GM21786 (cell line): ENCODE measurements around the gene C7.
"Not testable (repeated sequence)": the region's sequence is repeated elsewhere in the genome, so short reads cannot be mapped to it uniquely, and the experiment has no call there.

Source experiments
- ATAC-seq: cut with Tn5 transposase; IDR thresholded peaks from one replicate; pipeline ENCODE4 v1.9.1; 2021; ENCODE audit not compliant: unreplicated experiment

Gene C7

GRCh38 chr5:40988746-40989510 lies 79.6 kb downstream of the C7 start:
- ATAC-seq: no peak

GRCh38 chr5:40991168-40991980 lies 82.1 kb downstream of the C7 start:
- no peak for ATAC-seq

GRCh38 chr5:40991981-40992559 lies 82.8 kb downstream of the C7 start:
- no peak for ATAC-seq

GRCh38 chr5:40995801-40996586 lies 86.7 kb downstream of the C7 start:
- ATAC-seq: no peak

GRCh38 chr5:40999142-40999541 lies 89.8 kb downstream of the C7 start:
- ATAC-seq: no peak

- no peak for ATAC-seq
Measured at GRCh38 chr5:40999966-41000365, 90.7 kb downstream of the C7 start.

GRCh38 chr5:41003670-41004376 lies 94.5 kb downstream of the C7 start:
- ATAC-seq: no peak

- ATAC-seq: no peak
Measured at GRCh38 chr5:41004931-41005330, 95.6 kb downstream of the C7 start.

- ATAC-seq: no peak
Measured at GRCh38 chr5:41009232-41009631, 99.9 kb downstream of the C7 start.

GRCh38 chr5:41010572-41010971 lies 101.3 kb downstream of the C7 start:
- no peak for ATAC-seq

GRCh38 chr5:41012318-41012717 lies 103.0 kb downstream of the C7 start:
- no peak for ATAC-seq

- ATAC-seq: not testable (repeated sequence)
Measured at GRCh38 chr5:41022600-41022999, 113.3 kb downstream of the C7 start.
